Fibroblast of skin of abdomen (primary cell): ENCODE results near the gene CALHM6. TPM values are rescaled to one million over a fixed set of nuclear protein-coding genes. Genes with fewer than 3 reads are reported as not detected.
A peak's percentile ranks its signal among the peaks of the same experiment; 100 is the strongest.

Source experiments
- DNase-seq: peaks from one replicate; pipeline ENCODE4 v3.0.0-alpha.2; 2013
- polyA plus RNA-seq, 2 experiments: library from polyadenylated mRNA; unstranded; fragments of 120-200 nt; gene quantifications; one replicate each; pipeline ENCODE4 v1.2.1, GENCODE V29; 2013; ENCODE audit not compliant: insufficient read length in 2 of 2

CALHM6 gene
- polyA plus RNA-seq (2013, experiment 1 of 2; ENCODE audit: insufficient read length) = 4.1 TPM
- 4.8 TPM for polyA plus RNA-seq (2013, experiment 2 of 2; ENCODE audit: insufficient read length)

DNA sequence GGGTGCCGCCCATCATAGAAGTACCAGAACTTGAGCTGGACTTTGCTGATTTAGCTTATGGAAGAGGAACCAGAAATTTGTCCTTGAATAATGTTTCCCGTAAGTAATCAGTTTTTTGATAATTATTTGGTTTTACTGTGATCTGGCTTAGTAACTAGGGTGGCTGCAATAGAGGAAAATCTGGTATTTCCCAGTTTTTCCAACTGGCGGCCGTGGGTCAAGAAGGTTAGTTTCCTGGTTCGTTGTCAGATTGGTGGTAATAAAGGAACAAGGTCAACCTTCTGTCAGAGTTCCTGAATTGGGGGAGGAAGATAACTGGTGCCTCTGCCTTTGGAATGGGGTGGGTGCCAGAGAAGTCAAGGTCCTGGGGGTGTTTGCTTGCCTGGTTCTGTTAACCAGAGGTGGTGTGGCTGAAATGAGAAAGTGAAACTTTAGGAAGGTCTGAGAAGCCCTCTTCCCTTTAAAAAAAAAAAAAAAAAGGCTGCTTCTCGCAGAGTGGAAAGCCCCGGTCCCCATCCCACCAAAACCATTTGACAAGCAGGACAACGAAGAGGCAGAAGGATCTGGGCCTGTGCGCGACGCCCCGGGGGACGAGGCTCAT is at the start of gene CALHM6:
Gene CALHM6, plus strand, starts transcription at position 45 of the 601 bp plus-strand sequence. Its CDS starts 555 bp downstream, at position 600.
- no peak for DNase-seq

DNA sequence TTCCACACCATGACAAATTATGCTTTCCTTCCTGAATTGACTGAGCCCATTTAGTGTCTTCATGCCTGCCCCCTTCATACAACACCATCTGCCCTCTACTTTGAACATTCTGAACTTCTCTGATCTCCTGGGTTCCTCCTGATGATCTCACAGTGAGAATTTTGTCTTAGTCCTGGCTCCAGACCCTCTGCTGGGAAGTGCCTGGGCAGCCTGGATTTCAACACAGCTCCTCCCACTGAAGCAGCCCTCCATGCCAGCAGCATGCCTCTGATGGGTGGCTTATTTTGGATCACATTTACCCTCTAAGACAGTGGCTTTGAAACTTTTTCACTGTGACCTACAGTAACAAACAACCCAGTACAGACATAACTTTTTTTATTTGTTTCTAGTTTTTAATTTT is 48.9 kb upstream of the CALHM6 start:
- no peak for DNase-seq

DNA sequence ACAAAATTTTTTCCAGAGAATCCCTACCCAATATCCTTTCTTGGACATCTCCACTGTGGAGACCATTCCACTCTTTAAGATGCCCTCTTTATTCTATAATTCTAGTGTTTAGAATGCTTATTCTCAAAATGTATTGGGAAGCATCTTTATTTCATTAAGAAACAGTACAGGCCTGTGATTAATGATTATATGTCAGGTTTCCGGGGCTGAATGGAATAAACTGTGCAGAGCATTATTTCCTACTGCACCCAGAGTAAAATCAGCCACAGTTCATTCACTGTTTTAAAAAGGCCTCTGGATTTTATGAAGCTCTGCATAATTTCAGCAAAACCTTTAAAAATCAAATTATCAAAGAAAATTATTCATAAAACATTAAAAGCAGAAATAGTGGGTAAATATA is 47.8 kb upstream of the CALHM6 start:
- no peak for DNase-seq

DNA sequence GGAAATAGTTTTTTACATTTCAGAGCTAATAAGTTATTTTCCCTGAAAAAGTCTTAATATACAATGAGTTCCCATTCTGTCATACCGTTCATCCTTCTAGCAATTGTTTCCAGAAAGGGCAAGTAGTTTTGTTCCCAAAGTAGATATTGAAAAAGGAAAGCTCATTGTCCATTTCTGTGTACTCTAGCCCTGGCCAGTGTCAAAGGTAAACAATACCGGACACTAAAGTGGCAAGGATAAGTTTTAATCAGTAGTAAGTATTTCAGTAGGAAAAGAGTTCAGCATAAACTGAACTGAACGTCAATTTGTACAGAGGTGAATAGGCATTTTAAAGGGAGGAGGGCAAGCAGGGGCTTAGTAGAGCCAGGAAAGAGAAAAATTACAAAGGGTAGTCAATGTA is 43.5 kb upstream of the CALHM6 start:
- DNase-seq = no peak

DNA sequence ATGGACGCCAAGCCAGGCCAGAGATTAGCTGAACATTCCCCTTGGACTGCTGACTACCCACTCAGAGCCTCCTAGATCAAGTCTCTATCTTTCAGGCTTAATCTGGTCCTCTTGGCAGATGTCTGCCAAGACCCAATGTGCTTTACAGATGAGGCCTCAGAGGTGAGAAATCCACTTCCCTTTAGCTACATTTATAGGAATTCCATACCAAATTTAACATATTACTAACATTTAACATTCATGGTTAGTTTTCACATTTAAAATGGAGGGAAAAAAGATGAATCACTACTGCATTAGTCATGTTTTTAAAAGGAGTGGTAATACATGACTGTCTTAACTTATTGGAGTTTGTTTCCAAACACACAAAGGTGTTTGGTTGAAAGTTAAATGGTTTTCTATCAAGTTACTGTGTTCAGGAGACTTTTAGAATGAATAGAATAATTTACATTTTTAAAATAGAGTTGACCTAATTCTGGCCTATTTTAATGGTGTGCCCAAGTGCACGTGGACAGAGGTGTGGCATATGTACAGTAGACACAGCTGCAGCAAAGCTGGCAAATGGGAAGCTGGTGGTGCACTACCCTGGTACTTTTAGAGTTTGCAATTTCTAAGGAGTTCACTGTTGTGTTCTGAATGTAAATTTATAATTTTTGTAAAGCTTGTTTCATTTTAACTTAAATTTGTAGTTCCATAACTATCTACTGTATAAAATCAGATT is 41.9 kb upstream of the CALHM6 start:
- peak; percentile 48 for DNase-seq

DNA sequence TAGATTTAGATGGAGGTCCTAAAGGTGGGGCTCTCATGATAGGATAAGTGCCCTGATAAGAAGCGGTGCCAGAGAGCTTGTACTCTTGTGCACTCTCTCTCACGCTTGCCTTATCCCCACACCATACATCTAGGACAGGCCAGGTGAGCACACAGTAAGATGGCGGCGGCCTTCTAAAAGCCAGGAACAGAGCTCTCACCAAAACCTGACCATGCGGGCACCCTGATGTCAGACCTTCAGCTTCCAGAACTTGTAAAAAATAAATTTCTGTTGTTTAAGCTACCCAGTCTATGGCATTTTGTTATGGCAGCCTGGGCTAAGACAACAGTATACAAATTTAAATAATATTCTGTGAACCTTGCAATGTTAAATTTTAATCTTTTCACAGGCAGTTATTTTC is 40.8 kb upstream of the CALHM6 start:
- DNase-seq = no peak

DNA sequence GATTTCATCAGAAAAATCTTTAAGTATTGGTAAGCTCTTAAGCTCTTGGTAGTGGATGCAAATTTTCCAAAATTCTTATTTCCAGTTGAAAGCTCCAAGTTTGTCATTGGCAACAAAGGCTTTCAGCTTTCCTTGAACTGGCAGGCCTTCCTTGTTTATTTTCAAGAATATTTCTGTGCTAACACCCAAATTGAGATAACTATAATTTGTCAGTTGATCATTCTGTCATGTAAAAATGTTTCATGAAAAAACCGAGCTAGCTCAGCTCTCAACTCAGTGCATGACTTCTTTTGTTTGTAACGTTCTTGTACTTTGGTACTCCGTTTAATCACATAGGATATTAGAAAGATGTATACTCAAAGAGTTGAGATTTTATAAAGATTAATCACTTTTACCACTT is 38.9 kb upstream of the CALHM6 start:
- no peak for DNase-seq

DNA sequence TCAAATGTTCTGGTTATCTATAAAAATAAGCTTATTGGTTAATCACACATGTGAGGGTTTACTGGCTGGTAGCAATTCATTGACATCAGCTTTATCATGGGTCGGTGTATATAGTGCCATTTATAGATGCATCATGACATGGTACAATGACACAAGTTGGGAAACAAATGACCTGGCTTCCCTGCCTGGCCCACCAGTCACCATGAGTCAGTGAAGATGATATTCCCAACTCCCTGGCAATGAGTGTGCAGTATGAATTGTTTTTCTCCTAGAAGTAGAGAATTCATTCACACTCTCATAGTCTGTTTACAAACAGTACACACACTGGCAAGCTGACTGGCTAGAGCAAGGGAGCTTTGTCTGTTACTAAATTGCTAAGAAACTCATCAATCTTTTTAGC is 37.2 kb upstream of the CALHM6 start:
- DNase-seq = no peak

DNA sequence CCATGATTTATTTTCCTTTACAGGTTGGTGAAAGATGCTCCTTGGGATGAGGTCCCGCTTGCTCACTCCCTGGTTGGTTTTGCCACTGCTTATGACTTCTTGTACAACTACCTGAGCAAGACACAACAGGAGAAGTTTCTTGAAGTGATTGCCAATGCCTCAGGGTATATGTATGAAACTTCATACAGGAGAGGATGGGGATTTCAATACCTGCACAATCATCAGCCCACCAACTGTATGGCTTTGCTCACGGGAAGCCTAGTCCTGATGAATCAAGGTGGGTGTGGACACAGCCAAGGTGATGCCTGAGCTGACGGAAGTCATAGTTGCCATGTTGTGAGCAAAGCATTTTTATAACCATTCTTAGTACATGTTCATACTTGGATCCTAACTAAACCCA is 34.6 kb upstream of the CALHM6 start:
- DNase-seq = no peak

DNA sequence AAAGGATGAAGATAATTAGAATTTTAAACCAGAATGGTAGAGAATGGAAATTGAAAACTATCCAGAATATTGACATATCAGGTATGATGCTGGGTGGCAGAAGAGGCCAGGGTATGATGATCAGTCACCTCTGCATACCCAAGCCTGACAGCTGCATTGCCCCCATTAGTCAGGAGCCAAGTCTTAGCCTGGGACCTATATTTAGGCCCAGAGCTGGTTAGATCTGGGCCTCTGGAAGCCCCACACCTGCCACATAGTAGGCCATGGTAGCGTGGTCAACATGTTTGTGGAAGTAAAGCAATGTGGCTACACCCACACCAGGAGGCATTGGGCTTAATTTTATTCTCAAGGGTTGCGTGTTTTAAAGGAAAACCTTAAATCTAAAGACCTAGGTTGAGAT is 32.1 kb upstream of the CALHM6 start:
- DNase-seq = no peak

DNA sequence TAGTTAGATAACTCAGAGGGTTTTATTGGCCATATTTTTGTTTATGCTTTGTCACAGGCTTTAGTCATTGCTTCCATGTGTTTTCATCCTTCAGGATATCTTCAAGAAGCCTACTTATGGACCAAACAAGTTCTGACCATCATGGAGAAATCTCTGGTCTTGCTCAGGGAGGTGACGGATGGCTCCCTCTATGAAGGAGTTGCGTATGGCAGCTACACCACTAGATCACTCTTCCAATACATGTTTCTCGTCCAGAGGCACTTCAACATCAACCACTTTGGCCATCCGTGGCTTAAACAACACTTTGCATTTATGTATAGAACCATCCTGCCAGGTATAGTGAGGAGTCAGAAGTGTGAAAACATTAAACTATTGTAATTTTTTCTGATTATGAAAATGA is 30.3 kb upstream of the CALHM6 start:
- DNase-seq = no peak

DNA sequence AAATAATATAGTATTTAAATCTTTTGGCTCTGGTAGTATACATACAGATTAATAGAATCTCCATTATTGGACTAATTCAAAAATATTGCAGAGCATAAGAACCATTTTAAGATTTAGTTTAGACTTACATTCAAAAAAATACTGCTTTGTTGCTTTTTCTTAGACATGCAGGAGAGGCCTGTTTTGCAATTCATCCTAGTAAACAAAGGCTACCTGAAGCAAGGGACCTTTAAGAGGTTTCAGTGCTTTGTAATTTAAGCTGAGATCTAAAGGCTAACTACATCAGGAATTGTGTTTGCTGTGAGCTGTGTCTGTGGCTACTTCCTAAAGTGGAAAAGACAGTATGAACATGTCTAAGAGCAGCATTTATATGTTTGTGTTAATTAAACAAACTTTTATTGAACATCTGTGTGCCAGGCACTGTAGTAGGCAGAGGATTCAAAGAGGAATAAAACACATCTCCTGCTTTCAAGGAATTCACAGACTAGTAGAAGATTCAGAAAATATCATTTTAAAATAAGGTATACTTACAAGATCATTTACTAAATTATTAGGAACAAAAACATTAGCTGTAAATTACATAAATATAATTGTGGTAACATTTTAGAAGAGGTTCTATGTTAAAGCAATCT is 29.1 kb upstream of the CALHM6 start:
- no peak for DNase-seq

DNA sequence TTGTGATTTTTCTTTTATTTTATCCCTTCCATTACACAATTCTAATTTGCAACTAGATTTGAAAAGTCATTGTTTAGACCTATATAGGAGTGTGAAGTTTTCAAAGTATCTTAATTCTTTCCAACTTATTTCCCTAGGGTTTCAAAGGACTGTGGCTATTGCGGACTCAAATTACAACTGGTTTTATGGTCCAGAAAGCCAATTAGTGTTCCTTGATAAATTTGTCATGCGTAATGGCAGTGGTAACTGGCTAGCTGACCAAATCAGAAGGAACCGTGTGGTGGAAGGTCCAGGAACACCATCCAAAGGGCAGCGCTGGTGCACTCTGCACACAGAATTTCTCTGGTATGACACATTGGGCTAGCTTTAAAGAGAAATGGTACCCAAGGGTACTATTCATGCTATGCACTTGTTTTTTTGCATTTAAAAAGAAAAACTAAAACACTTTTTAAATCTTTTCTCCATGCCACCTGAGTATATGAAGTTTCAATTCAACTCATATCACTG is 27.9 kb upstream of the CALHM6 start:
- no peak for DNase-seq

DNA sequence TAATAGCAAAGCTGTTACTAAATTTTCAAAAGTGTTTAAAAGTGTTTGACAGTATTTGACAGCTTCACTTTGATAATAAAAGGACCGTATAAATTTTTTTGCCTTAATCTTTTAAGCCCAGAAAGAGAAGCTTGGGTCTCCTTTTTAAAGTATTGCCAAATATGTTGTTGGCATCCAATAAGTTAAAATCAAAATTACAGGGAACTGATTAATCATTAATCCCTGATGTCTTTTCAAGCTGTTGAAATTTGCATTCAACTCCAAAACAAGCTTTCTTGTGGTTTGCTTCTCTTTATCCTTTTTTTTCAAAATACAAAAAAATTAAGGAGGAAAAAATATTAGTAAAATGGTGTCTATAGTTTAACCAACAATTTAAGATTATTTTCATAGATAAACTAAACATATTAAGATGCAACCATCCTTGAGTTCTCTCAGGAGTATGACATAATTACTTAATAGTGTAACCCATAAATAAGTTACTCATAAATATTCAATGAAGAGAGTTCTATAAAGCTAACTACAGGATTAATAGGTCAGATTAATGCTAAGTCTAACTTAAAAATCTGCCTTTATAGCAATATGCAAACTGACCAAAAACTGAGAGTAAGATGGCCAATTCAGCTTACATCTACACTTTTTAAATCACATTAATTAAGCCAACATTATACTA is 27.0 kb upstream of the CALHM6 start:
- no peak for DNase-seq

DNA sequence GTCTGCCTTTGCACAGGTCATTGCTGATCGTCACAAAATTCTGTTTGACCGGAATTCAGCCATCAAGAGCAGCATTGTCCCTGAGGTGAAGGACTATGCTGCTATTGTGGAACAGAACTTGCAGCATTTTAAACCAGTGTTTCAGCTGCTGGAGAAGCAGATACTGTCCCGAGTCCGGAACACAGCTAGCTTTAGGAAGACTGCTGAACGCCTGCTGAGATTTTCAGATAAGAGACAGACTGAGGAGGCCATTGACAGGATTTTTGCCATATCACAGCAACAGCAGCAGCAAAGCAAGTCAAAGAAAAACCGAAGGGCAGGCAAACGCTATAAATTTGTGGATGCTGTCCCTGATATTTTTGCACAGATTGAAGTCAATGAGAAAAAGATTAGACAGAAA is 24.6 kb upstream of the CALHM6 start:
- DNase-seq = no peak

DNA sequence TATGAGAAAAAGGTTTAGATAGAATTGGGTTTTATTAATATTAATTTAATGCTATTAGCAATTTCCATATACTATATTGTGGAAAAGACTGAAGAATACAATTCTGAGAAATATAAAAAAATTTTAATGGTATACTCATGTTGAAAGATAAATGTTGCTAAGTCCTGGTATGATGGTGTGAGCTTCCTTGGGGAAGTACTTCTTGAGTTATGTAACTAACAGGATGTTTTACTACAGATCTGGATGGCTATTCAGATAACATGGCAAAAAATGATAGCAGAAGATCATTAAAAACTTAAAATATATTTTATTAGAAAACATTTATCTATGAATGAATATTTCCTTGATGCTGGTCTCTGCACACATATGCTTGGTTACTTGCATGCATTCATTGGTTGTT is 23.5 kb upstream of the CALHM6 start:
- DNase-seq = no peak

DNA sequence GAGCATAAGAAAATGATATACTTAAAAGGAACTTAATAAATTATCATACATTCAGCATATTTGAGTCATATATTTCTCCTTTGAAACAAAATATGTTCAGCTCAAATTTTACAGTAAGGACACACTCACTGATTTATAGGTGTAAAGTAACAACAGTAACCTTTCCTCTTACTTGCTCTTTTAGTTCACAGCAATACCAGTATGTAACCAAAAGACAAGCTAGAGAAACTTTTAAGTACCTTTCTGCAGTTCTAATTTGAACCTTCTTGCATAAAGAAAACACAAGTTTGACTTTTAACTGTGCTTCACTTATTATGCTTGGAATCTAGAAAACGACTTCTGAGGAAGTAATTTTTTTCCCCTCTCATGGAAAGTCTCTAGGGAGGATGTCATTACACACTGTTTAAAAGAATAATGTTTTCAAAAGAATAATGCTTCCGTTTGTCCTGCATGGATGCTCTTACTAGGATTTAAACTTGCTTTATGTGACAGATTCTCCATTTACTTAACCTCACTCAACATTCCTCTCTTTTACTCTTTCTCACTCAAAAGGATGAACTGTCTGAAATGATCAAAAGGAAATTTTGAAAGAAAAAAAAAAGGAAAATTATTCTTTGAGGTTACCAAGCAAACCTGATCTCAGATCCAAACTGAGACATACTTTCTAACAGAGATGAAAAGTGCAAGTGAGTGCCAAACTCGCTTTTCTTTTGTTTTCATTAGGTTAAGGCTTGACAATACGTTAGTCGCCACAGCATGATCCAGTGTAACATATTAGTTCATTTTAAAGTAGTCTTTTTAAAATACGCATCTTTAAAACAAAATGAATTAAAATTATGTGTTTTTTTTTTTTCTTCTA is 22.4 kb upstream of the CALHM6 start:
- DNase-seq = no peak

DNA sequence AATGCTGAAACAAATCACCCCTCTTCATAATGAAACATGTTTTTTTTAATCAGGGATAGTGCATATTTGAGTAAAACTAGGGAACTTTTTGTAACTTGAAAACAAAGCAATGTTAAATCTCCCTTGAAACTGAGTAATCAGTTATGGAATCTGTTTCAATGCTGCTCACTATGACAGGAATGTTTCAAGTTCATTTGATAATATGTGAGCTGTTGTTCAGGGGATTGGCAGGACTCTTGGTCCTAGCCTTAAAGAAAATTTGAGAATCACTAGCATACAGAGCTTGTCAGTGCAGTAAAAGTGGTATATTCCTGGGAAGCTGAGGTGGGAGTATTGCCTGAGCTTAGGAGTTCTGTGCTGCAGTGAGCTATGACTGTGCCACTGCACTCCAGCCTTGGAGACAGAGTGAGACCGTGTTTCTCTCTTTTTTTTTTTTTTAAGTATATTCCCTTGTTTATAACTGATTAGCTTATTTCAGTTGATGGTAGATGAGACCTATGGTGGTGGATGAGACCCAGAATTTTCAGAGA is 21.6 kb upstream of the CALHM6 start:
- DNase-seq = peak; percentile 73

DNA sequence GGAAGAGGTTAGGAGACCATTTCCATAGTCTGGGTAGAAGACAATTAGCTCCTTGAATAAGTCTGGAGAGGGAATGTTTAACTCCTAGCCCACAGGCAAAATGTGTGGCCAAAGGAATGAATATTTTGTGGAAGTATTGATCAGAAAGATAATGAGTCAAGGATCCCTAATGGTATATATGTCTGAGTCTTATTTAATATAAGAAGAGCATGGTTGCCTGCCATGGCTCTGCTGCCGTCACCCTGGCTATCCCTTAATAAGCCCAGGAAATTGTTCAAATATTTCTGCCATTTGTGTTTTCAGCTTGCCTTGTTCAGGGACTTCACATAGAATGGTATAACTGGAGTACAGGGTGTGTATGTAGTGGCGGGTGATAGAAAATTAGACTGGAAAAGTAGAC is 18.1 kb upstream of the CALHM6 start:
- DNase-seq = no peak

DNA sequence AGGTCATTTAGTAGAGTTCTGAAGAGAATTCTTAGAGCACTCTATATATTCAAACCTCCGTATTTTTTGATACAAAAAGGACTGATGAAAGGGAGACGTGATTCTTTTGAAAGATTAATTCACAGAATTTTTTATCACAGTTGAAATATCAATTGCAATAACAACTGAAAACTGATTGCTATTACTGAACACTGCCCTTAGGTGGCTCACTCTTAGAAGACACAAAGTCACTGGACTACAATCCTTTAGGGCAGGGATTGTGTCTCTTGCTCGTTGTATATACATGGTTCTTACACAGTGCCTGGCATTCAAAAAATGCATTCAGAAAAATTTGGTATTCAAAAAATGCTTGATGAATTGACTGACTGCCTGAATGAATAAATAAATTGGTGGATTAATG is 17.1 kb upstream of the CALHM6 start:
- peak; percentile 59 for DNase-seq

DNA sequence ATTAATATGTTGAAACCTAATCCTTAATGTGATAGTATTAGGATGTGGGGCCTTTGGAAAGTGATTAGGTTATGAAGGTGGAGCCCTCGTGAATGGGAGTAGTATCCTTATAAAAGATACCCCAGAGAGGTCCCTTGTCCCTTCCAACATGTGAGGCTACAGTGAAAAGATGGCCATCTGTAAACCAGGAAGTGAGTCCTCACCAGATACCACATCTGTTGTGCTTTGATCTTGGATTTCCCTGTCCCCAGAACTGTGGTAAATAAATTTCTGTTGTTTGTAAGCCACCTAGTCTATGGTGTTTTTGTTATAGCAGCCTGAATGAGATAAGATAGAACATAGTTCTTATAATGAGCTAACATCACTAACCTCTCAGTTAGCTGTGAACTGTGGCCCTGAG is 16.6 kb upstream of the CALHM6 start:
- no peak for DNase-seq

DNA sequence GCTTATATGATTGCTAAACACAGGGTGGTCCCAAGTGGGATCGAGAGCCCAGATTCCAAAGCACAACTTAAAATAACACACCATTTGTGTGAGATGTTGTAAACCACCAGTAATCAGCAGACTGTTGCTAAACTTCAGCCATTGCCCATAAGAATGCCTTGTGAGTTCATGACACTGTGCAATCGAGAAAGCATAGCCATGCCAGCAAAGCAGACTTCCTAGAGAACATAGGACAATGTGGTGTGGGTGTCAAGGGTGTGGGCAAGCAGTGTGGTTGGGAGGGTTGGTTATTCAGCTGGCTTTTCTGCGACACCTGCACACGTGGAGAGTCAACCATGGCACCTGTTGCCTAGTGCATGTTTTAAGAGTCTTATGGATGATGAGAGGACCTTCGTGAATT is 16.1 kb upstream of the CALHM6 start:
- no peak for DNase-seq
